Transverse colon (tissue), 4 donors: ENCODE data around the gene CRISP3.

Source experiments
- CTCF ChIP-seq, 5 experiments: fragments of 200-600 bp in 3 of 5; fragments of 450-650 bp in 2 of 5; sonication (generic) in 3 of 5; IDR thresholded peaks; 1 replicate in 2 of 5; 2 replicates in 3 of 5; pipeline ENCODE4 v1.5.1; 2016 to 2017; ENCODE audit warnings: antibody characterized with exemption in 5 of 5, inconsistent platforms in 3 of 5, mild to moderate bottlenecking in 2 of 5, moderate library complexity in 1 of 5
- POLR2A ChIP-seq: fragments of 450-650 bp; IDR thresholded peaks from one replicate; pipeline ENCODE4 v1.6.1; 2016; ENCODE audit warnings: antibody characterized with exemption, mild to moderate bottlenecking, moderate library complexity
- POLR2AphosphoS5 ChIP-seq, 3 donors: sonication (generic); formaldehyde crosslinking; IDR thresholded peaks; one replicate each; pipeline ENCODE4 v1.6.1; 2016; ENCODE audit warnings: antibody characterized with exemption in 3 of 3

- TF ChIP-seq CTCF (IDR thresholded peaks at IDR 0.05), result no peak
- no peak for TF ChIP-seq POLR2A
- TF ChIP-seq POLR2AphosphoS5 (IDR thresholded peaks at IDR 0.05), result no peak
Measured at GRCh38 chr6:49772285-49772684, 28.1 kb upstream of the CRISP3 start.
